Vagina (tissue), 2 donors: ENCODE data around the gene ALG6. TPM values are rescaled to one million over a fixed set of nuclear protein-coding genes. Genes with fewer than 3 reads are reported as not detected.

Experiments used
- DNase-seq, 2 donors: peaks; one replicate each; pipeline ENCODE4 v3.0.0-alpha.2; 2017; ENCODE audit errors: extremely low spot score in 2 of 2
- H3K27ac ChIP-seq: fragments of 200-600 bp; sonication (generic); one replicate; pipeline ENCODE4 v1.5.1; 2019
- H3K27me3 ChIP-seq: fragments of 200-600 bp; sonication (generic); one replicate; pipeline ENCODE4 v1.5.1; 2019
- H3K36me3 ChIP-seq, 2 donors: fragments of 200-600 bp; sonication (generic); one replicate each; pipeline ENCODE4 v1.5.1; 2017 to 2019
- H3K4me1 ChIP-seq: fragments of 200-600 bp; sonication (generic); one replicate; pipeline ENCODE4 v1.5.1; 2019
- H3K4me3 ChIP-seq, 2 donors: fragments of 200-600 bp; sonication (generic); 1 replicate in 1 of 2; 2 replicates in 1 of 2; pipeline ENCODE4 v1.5.1; 2016 to 2019
- H3K9me3 ChIP-seq: fragments of 200-600 bp; sonication (generic); one replicate; pipeline ENCODE4 v1.5.1; 2019
- POLR2A ChIP-seq, 2 donors: fragments of 450-650 bp; IDR thresholded peaks; one replicate each; pipeline ENCODE4 v1.6.1; 2017; ENCODE audit warnings: antibody characterized with exemption in 2 of 2, mild to moderate bottlenecking in 2 of 2, moderate library complexity in 2 of 2
- POLR2AphosphoS5 ChIP-seq, 2 donors: sonication (generic); formaldehyde crosslinking; IDR thresholded peaks; one replicate each; pipeline ENCODE4 v1.9.0; 2017; ENCODE audit warnings: antibody characterized with exemption in 2 of 2, mild to moderate bottlenecking in 2 of 2, low read depth in 1 of 2; ENCODE audit not compliant: insufficient read depth in 1 of 2
- intact Hi-C: fragments of 100-400 bp; cut with DNase I; formaldehyde crosslinking; loops from one replicate; pipeline ENCODE4 v1.15.1; 2023
- total RNA-seq: library from RNA; depleted of rRNA; stranded (reverse); fragments of >200 nt; gene quantifications from one replicate; pipeline ENCODE4 v1.2.3, GENCODE V29; 2016
- TF ChIP-seq, protein P1 (sequence below), 3 experiments: fragments of 450-650 bp in 2 of 3; fragments of 200-600 bp in 1 of 3; sonication (generic) in 1 of 3; IDR thresholded peaks; one replicate each; pipeline ENCODE4 v1.5.1; 2017 to 2019; ENCODE audit warnings: antibody characterized with exemption in 3 of 3, mild to moderate bottlenecking in 2 of 3, moderate library complexity in 2 of 3

Gene ALG6
- total RNA-seq, 1 donor from 2014 or later: 13.0 TPM

DNA sequence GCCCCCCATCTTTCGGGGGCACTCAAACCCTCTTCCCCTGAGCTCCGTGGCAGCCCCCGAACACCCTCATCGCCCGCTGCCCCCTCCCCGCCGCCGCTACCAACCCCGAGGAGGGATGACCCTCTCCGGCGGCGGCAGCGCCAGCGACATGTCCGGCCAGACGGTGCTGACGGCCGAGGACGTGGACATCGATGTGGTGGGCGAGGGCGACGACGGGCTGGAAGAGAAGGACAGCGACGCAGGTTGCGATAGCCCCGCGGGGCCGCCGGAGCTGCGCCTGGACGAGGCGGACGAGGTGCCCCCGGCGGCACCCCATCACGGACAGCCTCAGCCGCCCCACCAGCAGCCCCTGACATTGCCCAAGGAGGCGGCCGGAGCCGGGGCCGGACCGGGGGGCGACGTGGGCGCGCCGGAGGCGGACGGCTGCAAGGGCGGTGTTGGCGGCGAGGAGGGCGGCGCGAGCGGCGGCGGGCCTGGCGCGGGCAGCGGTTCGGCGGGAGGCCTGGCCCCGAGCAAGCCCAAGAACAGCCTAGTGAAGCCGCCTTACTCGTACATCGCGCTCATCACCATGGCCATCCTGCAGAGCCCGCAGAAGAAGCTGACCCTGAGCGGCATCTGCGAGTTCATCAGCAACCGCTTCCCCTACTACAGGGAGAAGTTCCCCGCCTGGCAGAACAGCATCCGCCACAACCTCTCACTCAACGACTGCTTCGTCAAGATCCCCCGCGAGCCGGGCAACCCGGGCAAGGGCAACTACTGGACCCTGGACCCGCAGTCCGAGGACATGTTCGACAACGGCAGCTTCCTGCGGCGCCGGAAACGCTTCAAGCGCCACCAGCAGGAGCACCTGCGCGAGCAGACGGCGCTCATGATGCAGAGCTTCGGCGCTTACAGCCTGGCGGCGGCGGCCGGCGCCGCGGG, 44.2 kb upstream of the ALG6 start:
- no peak for DNase-seq
- TF ChIP-seq, protein P1, sequence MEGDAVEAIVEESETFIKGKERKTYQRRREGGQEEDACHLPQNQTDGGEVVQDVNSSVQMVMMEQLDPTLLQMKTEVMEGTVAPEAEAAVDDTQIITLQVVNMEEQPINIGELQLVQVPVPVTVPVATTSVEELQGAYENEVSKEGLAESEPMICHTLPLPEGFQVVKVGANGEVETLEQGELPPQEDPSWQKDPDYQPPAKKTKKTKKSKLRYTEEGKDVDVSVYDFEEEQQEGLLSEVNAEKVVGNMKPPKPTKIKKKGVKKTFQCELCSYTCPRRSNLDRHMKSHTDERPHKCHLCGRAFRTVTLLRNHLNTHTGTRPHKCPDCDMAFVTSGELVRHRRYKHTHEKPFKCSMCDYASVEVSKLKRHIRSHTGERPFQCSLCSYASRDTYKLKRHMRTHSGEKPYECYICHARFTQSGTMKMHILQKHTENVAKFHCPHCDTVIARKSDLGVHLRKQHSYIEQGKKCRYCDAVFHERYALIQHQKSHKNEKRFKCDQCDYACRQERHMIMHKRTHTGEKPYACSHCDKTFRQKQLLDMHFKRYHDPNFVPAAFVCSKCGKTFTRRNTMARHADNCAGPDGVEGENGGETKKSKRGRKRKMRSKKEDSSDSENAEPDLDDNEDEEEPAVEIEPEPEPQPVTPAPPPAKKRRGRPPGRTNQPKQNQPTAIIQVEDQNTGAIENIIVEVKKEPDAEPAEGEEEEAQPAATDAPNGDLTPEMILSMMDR (IDR thresholded peaks at IDR 0.05): no peak
- no peak for TF ChIP-seq POLR2A (IDR thresholded peaks at IDR 0.05)
- TF ChIP-seq POLR2AphosphoS5 (IDR thresholded peaks at IDR 0.05; ENCODE audit: insufficient read depth in 1 of 2, low read depth in 1 of 2): no peak
- Histone ChIP-seq H3K4me1 (peaks cover 29% of the 10 kb centered on the region), H3K4me3 (peak overlapping the region; percentile 45 to 69), H3K27me3 (peaks cover 55% of the 10 kb centered on the region), H3K27ac (no peak overlapping the region), H3K36me3 (no peaks in the 10 kb centered on the region), H3K9me3 (no peaks in the 10 kb centered on the region)
- intact Hi-C loops: no loop called here

DNA sequence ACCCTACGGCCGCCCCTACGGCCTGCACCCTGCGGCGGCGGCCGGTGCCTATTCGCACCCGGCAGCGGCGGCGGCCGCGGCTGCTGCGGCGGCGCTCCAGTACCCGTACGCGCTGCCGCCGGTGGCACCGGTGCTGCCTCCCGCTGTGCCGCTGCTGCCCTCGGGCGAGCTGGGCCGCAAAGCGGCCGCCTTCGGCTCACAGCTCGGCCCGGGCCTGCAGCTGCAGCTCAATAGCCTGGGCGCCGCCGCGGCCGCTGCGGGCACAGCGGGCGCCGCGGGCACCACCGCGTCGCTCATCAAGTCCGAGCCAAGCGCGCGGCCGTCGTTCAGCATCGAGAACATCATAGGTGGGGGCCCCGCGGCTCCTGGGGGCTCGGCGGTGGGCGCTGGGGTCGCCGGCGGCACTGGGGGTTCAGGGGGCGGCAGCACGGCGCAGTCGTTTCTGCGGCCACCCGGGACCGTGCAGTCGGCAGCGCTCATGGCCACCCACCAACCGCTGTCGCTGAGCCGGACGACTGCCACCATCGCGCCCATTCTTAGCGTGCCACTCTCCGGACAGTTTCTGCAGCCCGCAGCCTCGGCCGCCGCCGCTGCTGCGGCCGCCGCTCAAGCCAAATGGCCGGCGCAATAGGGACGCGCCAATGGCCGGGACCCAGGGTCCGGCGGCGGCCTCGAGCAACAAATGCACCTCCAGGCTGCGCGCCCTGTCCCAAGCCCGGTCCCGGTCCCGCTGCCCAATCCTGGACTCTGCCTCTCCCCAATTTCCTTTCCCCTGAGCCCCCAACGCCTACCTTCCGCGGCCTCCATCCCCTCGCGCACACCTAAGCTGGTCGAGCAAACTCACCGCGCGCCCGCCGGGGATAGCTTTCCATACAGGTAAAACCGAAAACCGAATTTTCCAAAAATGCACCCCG, 43.3 kb upstream of the ALG6 start:
- Histone ChIP-seq H3K4me1 (peaks cover 29% of the 10 kb centered on the region), H3K27ac (no peak overlapping the region), H3K36me3 (no peaks in the 10 kb centered on the region), H3K4me3 (peak overlapping the region; percentile 45 to 69), H3K27me3 (peaks cover 48% of the 10 kb centered on the region), H3K9me3 (no peaks in the 10 kb centered on the region)
- no peak for DNase-seq
- TF ChIP-seq POLR2A (IDR thresholded peaks at IDR 0.05): no peak
- TF ChIP-seq, protein P1 (IDR thresholded peaks at IDR 0.05): no peak
- TF ChIP-seq POLR2AphosphoS5 (IDR thresholded peaks at IDR 0.05; ENCODE audit: insufficient read depth in 1 of 2, low read depth in 1 of 2): no peak
- intact Hi-C loops: no loop called here

DNA sequence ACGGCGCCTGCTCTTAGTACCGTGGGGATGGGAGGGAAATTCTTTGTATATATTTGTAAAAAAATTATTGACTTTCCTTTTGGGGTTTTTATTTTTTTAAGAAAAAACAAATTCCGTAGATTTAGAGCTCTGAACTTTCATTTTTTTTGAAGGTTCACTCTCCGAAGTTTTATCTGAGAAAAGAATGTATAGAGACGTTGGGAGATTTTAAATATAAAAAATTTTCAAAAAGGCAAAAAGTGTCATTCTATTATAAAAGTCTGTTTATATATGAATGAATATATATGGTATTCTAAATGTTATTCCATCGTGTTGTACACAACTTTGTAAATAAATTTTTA, 42.7 kb upstream of the ALG6 start:
- peaks cover 43% of the 10 kb centered on the region for H3K27me3 ChIP-seq
- intact Hi-C loops: no loop called here
- DNase-seq: no peak
- peaks cover 33% of the 10 kb centered on the region for H3K4me1 ChIP-seq
- H3K27ac ChIP-seq: no peak overlapping the region
- TF ChIP-seq POLR2A (IDR thresholded peaks at IDR 0.05): no peak
- TF ChIP-seq, protein P1 (IDR thresholded peaks at IDR 0.05): no peak
- no peak for TF ChIP-seq POLR2AphosphoS5 (IDR thresholded peaks at IDR 0.05; ENCODE audit: insufficient read depth in 1 of 2, low read depth in 1 of 2)
- peak overlapping the region in 1 of 2 donors; percentile 45 for H3K4me3 ChIP-seq
- H3K9me3 ChIP-seq: no peaks in the 10 kb centered on the region
- H3K36me3 ChIP-seq: no peaks in the 10 kb centered on the region

DNA sequence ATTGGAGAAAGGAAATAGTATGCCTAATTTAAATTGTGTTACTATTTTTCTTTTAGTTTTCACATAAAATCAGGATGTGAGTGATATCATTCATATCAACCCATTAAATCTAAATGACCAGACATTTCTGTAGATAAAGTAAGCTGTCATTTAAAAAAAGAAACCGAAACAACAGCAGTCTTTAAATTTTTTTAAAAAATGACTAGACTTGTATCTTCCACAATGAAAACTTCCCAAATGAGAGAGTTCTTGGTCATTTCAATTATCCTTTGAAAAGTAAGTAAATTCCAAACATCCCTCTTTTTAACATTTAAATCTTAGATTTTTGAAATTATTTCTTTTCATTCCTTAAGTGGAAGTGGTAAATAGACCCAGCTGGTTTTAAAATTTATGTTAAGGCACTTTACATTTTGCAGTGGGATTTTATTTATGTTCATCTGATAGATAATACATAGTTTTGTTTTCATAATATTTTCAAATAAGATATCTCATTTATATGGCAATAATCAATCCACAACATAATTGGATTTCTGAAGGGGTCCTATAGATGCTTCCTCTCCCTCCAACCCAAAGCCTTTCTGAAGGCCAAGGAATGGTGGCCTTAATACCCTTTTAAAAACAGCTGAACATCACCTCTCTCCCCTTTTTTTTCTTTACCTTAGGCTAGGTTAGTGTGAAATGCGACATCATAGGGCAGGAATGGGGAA, 42.0 kb upstream of the ALG6 start:
- Histone ChIP-seq H3K27ac (no peak overlapping the region), H3K27me3 (peaks cover 38% of the 10 kb centered on the region), H3K9me3 (no peaks in the 10 kb centered on the region), H3K4me3 (no peak overlapping the region), H3K4me1 (peaks cover 38% of the 10 kb centered on the region), H3K36me3 (no peaks in the 10 kb centered on the region)
- intact Hi-C loops: no loop called here
- no peak for DNase-seq
- TF ChIP-seq POLR2AphosphoS5 (IDR thresholded peaks at IDR 0.05; ENCODE audit: insufficient read depth in 1 of 2, low read depth in 1 of 2) (no peak), POLR2A (IDR thresholded peaks at IDR 0.05) (no peak)
- TF ChIP-seq, protein P1 (IDR thresholded peaks at IDR 0.05): no peak
